ENCODE data around the gene MBD2.
"Not testable (repeated sequence)": the region's sequence is repeated elsewhere in the genome, so short reads cannot be mapped to it uniquely, and the experiment has no call there.

MBD2 gene

GRCh38 chr18:54217624-54218023 is 6.8 kb downstream of the MBD2 start:
- DNase-seq (ENCODE audit: low read depth, low spot score), result no peak
- TF ChIP-seq CTCF (IDR thresholded peaks at IDR 0.05; ENCODE audit: low read depth, low read length), result no peak
- in situ Hi-C loops (cut with HindIII; ENCODE audit: low sequenced_read_pairs), result no loop called here
- H3K4me3 ChIP-seq (ENCODE audit: low read depth, low read length), result no peak overlapping the region

- H3K4me3 ChIP-seq (ENCODE audit: low read depth, low read length), result no peak overlapping the region
- in situ Hi-C loops (cut with HindIII; ENCODE audit: low sequenced_read_pairs), result no loop called here
- no peak for TF ChIP-seq CTCF (IDR thresholded peaks at IDR 0.05; ENCODE audit: low read depth, low read length)
- peak; percentile 28 for DNase-seq (ENCODE audit: low read depth, low spot score)
Observed at GRCh38 chr18:54215069-54215468, 9.4 kb downstream of the MBD2 start.

GRCh38 chr18:54210463-54210862 is 14.0 kb downstream of the MBD2 start:
- H3K4me3 ChIP-seq (ENCODE audit: low read depth, low read length), result no peak overlapping the region
- in situ Hi-C loops (cut with HindIII; ENCODE audit: low sequenced_read_pairs), result no loop called here
- DNase-seq (ENCODE audit: low read depth, low spot score), result no peak
- TF ChIP-seq CTCF (IDR thresholded peaks at IDR 0.05; ENCODE audit: low read depth, low read length), result no peak

- no peak for TF ChIP-seq CTCF (IDR thresholded peaks at IDR 0.05; ENCODE audit: low read depth, low read length)
- in situ Hi-C loops (cut with HindIII; ENCODE audit: low sequenced_read_pairs), result no loop called here
- DNase-seq (ENCODE audit: low read depth, low spot score), result no peak
- no peak overlapping the region for H3K4me3 ChIP-seq (ENCODE audit: low read depth, low read length)
Observed at GRCh38 chr18:54209471-54210180, 14.8 kb downstream of the MBD2 start.

GRCh38 chr18:54206447-54206846 is 18.0 kb downstream of the MBD2 start:
- DNase-seq (ENCODE audit: low read depth, low spot score), result no peak
- in situ Hi-C loops (cut with HindIII; ENCODE audit: low sequenced_read_pairs), result no loop called here
- no peak for TF ChIP-seq CTCF (IDR thresholded peaks at IDR 0.05; ENCODE audit: low read depth, low read length)
- H3K4me3 ChIP-seq (ENCODE audit: low read depth, low read length), result no peak overlapping the region

- in situ Hi-C loops (cut with HindIII; ENCODE audit: low sequenced_read_pairs), result no loop called here
- no peak for TF ChIP-seq CTCF (IDR thresholded peaks at IDR 0.05; ENCODE audit: low read depth, low read length)
- H3K4me3 ChIP-seq (ENCODE audit: low read depth, low read length), result no peak overlapping the region
- peak; percentile 26 for DNase-seq (ENCODE audit: low read depth, low spot score)
Observed at GRCh38 chr18:54205959-54206358, 18.5 kb downstream of the MBD2 start.

- in situ Hi-C loops (cut with HindIII; ENCODE audit: low sequenced_read_pairs); DNase-seq (ENCODE audit: low read depth, low spot score): not testable (repeated sequence)
Observed at GRCh38 chr18:54205448-54205847, 19.0 kb downstream of the MBD2 start.

More at GRCh38 chr18:54205448-54205847, 19.0 kb downstream of the MBD2 start:
- H3K4me3 ChIP-seq (ENCODE audit: low read depth, low read length), result not testable (repeated sequence)
